GM21526 (cell line): ENCODE data around the gene HSPA4L.
A peak's percentile ranks its signal among the peaks of the same experiment; 100 is the strongest.

ENCODE experiments used
- ATAC-seq: cut with Tn5 transposase; IDR thresholded peaks from one replicate; pipeline ENCODE4 v1.9.1; 2021; ENCODE audit warnings: moderate library complexity; ENCODE audit not compliant: unreplicated experiment, low FRiP score

HSPA4L gene

DNA sequence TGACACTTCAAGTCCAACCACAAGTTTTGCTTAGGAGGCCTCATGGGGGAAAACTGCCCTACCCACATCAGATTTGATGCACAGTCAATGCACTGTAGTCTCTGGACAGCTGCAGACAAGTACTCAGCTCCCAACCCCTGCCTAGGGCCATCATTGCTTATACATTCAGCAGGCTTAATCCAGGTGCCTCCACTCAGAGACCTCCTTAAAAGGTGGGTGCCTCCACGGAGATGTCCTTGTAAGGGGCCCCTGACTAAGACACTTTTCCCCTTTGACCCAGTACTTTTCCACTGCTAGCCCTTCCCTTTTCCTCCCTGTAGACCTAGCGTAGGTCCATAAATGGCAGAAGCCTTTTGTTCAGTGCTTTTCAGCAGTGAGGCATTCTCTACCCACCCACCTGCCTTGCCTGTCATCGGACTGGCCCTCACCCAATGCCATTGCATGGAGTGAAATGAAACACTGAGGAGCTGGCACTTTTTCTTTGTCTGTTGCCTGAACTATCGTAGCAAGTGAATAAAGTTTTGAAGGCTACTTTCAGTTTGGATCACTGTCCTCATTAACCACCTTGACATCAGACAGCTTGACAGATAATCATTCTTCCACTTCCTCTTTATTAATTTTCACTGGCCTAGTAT, 74.8 kb downstream of the HSPA4L start:
- peak; percentile 91 for ATAC-seq

- no peak for ATAC-seq
Observed at GRCh38 chr4:127857641-127858040, 75.5 kb downstream of the HSPA4L start.

GRCh38 chr4:127868196-127868595, 86.1 kb downstream of the HSPA4L start:
- ATAC-seq: no peak

GRCh38 chr4:127870281-127870680, 88.2 kb downstream of the HSPA4L start:
- no peak for ATAC-seq

- no peak for ATAC-seq
Observed at GRCh38 chr4:127870688-127871087, 88.6 kb downstream of the HSPA4L start.

- no peak for ATAC-seq
Observed at GRCh38 chr4:127875791-127876190, 93.7 kb downstream of the HSPA4L start.

DNA sequence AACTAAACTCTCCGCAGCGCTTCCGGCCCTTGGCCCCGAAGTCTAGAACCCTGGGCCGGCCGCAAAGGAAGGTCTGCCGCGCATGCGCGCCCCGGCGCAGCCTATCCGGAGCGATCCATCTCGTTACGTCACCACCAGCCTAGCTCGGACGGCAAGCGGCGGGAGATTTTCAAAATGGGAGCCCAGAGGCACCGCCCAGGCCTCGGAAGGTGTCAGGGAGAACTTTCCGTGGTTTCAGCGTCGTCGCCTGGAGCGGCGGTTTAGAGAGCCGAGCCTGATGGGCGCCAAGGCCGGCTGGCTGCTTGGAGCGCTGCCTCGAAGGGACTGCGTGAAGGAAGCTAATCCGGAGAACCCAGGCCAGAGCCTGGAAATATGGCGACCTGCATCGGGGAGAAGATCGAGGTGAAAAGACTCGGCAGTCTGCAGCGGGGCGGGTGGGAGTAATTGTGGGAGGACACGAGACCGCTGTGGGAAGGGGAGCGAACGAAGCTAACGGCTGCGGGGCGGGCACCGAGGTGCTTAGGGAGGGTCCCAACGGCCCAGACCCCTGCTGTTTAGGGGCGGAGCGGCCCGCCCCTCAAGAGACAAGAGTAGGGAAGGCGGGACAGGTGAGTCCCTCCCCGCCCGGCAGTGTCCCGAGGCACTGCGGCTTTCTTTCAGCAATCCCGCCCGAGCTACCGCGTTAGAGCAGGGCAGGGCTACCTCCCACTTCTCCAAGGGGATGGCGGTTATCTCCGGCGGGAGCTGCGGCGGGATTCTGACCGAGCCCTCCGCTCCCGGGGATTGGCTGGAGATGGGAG, 98.8 kb downstream of the HSPA4L start, which contains the start of gene PLK4:
Gene PLK4, plus strand, starts transcription at position 131 of the 800 bp plus-strand sequence. Its CDS starts 242 bp downstream, at position 373.
- peak; percentile 92 for ATAC-seq

GRCh38 chr4:127881563-127881864, 99.4 kb downstream of the HSPA4L start:
- peak; percentile 39 for ATAC-seq

GRCh38 chr4:127888559-127888958, 106.4 kb downstream of the HSPA4L start:
- no peak for ATAC-seq

- ATAC-seq: no peak
Observed at GRCh38 chr4:127889903-127890302, 107.8 kb downstream of the HSPA4L start.
